KMS-11 (cell line): ENCODE measurements around the gene GGT6.

ENCODE experiments used
- H2AFZ ChIP-seq: fragments of 200-600 bp; sonication (generic); 2 replicates; pipeline ENCODE4 v1.6.1; 2016; ENCODE audit warnings: antibody characterized with exemption, mixed run types, low read depth
- H3K27ac ChIP-seq: fragments of 200-600 bp; sonication (generic); 2 replicates; pipeline ENCODE4 v1.6.1; 2016; ENCODE audit warnings: mild to moderate bottlenecking, mixed run types
- H3K27me3 ChIP-seq: fragments of 200-600 bp; sonication (generic); 2 replicates; pipeline ENCODE4 v1.6.1; 2017; ENCODE audit warnings: mild to moderate bottlenecking, low read depth, mixed run types, moderate library complexity; ENCODE audit not compliant: insufficient read depth
- H3K36me3 ChIP-seq: fragments of 200-600 bp; sonication (generic); 2 replicates; pipeline ENCODE4 v1.6.1; 2017; ENCODE audit warnings: mild to moderate bottlenecking, mixed run types; ENCODE audit not compliant: insufficient read depth
- H3K4me1 ChIP-seq: fragments of 200-600 bp; sonication (generic); 2 replicates; pipeline ENCODE4 v1.6.1; 2016; ENCODE audit warnings: mild to moderate bottlenecking, low read depth, mixed run types; ENCODE audit not compliant: poor library complexity, severe bottlenecking
- H3K4me2 ChIP-seq: fragments of 200-600 bp; sonication (generic); 2 replicates; pipeline ENCODE4 v1.7.0; 2016; ENCODE audit warnings: mild to moderate bottlenecking, mixed run types
- H3K4me3 ChIP-seq: fragments of 200-600 bp; sonication (generic); IDR thresholded peaks from 2 replicates; pipeline ENCODE4 v1.6.1; 2017; ENCODE audit warnings: low read depth, low read length, mixed read lengths; ENCODE audit not compliant: insufficient read depth
- H3K79me2 ChIP-seq: fragments of 200-600 bp; sonication (generic); 2 replicates; pipeline ENCODE4 v1.6.1; 2016; ENCODE audit warnings: low read depth, mixed run types; ENCODE audit not compliant: insufficient read depth
- H3K9ac ChIP-seq: fragments of 200-600 bp; sonication (generic); 2 replicates; pipeline ENCODE4 v1.6.1; 2016; ENCODE audit warnings: mild to moderate bottlenecking, mixed run types
- H4K20me1 ChIP-seq: fragments of 200-600 bp; sonication (generic); 2 replicates; pipeline ENCODE4 v1.6.1; 2016; ENCODE audit warnings: mild to moderate bottlenecking, mixed run types; ENCODE audit not compliant: insufficient read depth
- TF ChIP-seq, protein P1 (sequence below): fragments of 200-600 bp; sonication (generic); conservative IDR thresholded peaks from 2 replicates; pipeline ENCODE4 v1.6.1; 2017; ENCODE audit warnings: low read depth, mild to moderate bottlenecking, antibody characterized with exemption, low read length, moderate library complexity, mixed read lengths

GGT6 gene

DNA sequence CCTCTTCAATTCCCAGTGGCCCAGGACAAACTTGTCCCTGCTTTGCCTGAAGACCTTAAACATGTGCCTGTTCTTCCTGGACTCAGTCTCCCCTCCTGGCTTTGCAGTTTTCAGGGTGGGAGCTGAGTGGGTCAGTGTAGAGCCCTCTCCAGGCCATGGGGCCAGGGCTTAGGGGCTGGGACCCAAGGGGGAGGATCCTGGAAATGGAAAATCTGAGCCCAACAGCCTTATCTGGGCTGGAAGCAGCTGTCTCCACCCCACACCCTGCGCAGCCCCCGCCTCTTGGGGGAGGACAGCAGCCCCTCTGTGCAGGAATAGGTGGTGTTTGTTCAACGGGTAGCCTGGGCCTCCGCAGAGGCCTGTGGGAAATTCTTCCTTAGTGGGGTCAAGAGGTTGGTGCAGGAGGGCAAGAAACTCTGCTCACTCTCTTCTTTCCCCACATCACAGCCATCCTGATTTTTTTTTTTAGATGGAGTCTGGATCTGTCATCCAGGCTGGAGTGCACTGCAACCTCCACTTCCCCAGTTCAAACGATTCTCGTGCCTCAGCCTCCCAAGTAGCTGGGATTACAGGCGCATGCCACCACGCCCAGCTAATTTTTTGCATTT is 17.1 kb upstream of the GGT6 start:
- no peaks in the 10 kb centered on the region for H4K20me1 ChIP-seq
- no peak overlapping the region for H3K4me3 ChIP-seq
- H3K36me3 ChIP-seq, result no peaks in the 10 kb centered on the region
- no peak overlapping the region for H2AFZ ChIP-seq
- no peaks in the 10 kb centered on the region for H3K79me2 ChIP-seq
- no peak overlapping the region for H3K4me2 ChIP-seq
- peaks cover 18% of the 10 kb centered on the region for H3K4me1 ChIP-seq
- peaks cover under 1% of the 10 kb centered on the region; the same call in 1 of the 2 replicates for H3K27me3 ChIP-seq
- TF ChIP-seq, protein P1, sequence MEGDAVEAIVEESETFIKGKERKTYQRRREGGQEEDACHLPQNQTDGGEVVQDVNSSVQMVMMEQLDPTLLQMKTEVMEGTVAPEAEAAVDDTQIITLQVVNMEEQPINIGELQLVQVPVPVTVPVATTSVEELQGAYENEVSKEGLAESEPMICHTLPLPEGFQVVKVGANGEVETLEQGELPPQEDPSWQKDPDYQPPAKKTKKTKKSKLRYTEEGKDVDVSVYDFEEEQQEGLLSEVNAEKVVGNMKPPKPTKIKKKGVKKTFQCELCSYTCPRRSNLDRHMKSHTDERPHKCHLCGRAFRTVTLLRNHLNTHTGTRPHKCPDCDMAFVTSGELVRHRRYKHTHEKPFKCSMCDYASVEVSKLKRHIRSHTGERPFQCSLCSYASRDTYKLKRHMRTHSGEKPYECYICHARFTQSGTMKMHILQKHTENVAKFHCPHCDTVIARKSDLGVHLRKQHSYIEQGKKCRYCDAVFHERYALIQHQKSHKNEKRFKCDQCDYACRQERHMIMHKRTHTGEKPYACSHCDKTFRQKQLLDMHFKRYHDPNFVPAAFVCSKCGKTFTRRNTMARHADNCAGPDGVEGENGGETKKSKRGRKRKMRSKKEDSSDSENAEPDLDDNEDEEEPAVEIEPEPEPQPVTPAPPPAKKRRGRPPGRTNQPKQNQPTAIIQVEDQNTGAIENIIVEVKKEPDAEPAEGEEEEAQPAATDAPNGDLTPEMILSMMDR, result no peak
- H3K9ac ChIP-seq, result no peak overlapping the region
- H3K27ac ChIP-seq, result no peak overlapping the region

- Histone ChIP-seq H3K79me2 (no peaks in the 10 kb centered on the region), H3K27me3 (no peaks in the 10 kb centered on the region; the same call in 1 of the 2 replicates), H3K27ac (no peak overlapping the region), H3K9ac (no peak overlapping the region), H3K4me1 (peaks cover 18% of the 10 kb centered on the region), H3K4me3 (no peak overlapping the region), H2AFZ (no peak overlapping the region), H3K36me3 (no peaks in the 10 kb centered on the region), H4K20me1 (no peaks in the 10 kb centered on the region), H3K4me2 (no peak overlapping the region)
- TF ChIP-seq, protein P1, result no peak
Measured at GRCh38 chr17:4576729-4577322, 16.4 kb upstream of the GGT6 start.

- H3K36me3 ChIP-seq, result no peaks in the 10 kb centered on the region
- no peaks in the 10 kb centered on the region for H3K79me2 ChIP-seq
- H3K4me2 ChIP-seq, result no peak overlapping the region
- H3K4me1 ChIP-seq, result peaks cover 18% of the 10 kb centered on the region
- no peaks in the 10 kb centered on the region; the same call in 1 of the 2 replicates for H3K27me3 ChIP-seq
- no peak overlapping the region for H3K27ac ChIP-seq
- H2AFZ ChIP-seq, result no peak overlapping the region
- TF ChIP-seq, protein P1, result no peak
- no peak overlapping the region for H3K9ac ChIP-seq
- no peak overlapping the region for H3K4me3 ChIP-seq
- no peaks in the 10 kb centered on the region for H4K20me1 ChIP-seq
Measured at GRCh38 chr17:4576161-4576558, 15.8 kb upstream of the GGT6 start.

- Histone ChIP-seq H3K9ac (no peak overlapping the region), H3K27ac (no peak overlapping the region), H3K36me3 (no peaks in the 10 kb centered on the region), H3K4me1 (peaks cover 18% of the 10 kb centered on the region), H3K4me3 (no peak overlapping the region), H4K20me1 (no peaks in the 10 kb centered on the region), H2AFZ (no peak overlapping the region), H3K27me3 (no peaks in the 10 kb centered on the region; the same call in 1 of the 2 replicates), H3K79me2 (no peaks in the 10 kb centered on the region), H3K4me2 (no peak overlapping the region)
- TF ChIP-seq, protein P1, result no peak
Measured at GRCh38 chr17:4574448-4575045, 14.2 kb upstream of the GGT6 start.
